Mucosa of descending colon (tissue), 3 donors: ENCODE results near the gene MAVS. TPM values are rescaled to one million over a fixed set of nuclear protein-coding genes. Genes with fewer than 3 reads are reported as not detected.

Experiments
- ATAC-seq: fragments of 200-7000 bp; cut with Tn5 transposase; one replicate; pipeline ENCODE4 v1.9.1; 2020; ENCODE audit warnings: mild to moderate bottlenecking, moderate library complexity
- DNase-seq, 3 donors: peaks; one replicate each; pipeline ENCODE4 v3.0.0-alpha.2; 2020
- H3K36me3 ChIP-seq: fragments of 200-600 bp; one replicate; pipeline ENCODE4 v1.8.0; 2021; ENCODE audit warnings: low read depth, mild to moderate bottlenecking
- H3K4me1 ChIP-seq: fragments of 200-600 bp; one replicate; pipeline ENCODE4 v1.8.0; 2021; ENCODE audit warnings: low read depth, mild to moderate bottlenecking
- H3K4me3 ChIP-seq: fragments of 200-600 bp; one replicate; pipeline ENCODE4 v1.8.0; 2021; ENCODE audit warnings: mild to moderate bottlenecking
- H3K9me3 ChIP-seq: fragments of 200-600 bp; one replicate; pipeline ENCODE4 v1.8.0; 2021; ENCODE audit warnings: mild to moderate bottlenecking
- CTCF ChIP-seq: fragments of 200-600 bp; IDR thresholded peaks from one replicate; pipeline ENCODE4 v1.8.0; 2022; ENCODE audit warnings: antibody characterized with exemption, mild to moderate bottlenecking
- intact Hi-C, 2 donors: fragments of 100-400 bp; cut with DNase I in 1 of 2; cut with micrococcal nuclease in 1 of 2; formaldehyde crosslinking; loops; one replicate each; pipeline versions ENCODE4 v1.11.0 to v1.11.1; 2022; cut with DNase I, micrococcal nuclease
- total RNA-seq, 3 donors: library from RNA; stranded (reverse); fragmentation: NEBNext Ultra II Directional in 2 of 3; extraction: Animal tissue kit (Norgen Biotek cat#: 25700) in 2 of 3; gene quantifications; one replicate each; pipeline versions ENCODE4 v1.2.1 to v1.2.4, GENCODE V29; 2021 to 2023
- donor health status: DM: no; HTN: no; CAD: no; lungs with moderate emphysema.
- donor health status: DM: no; HTN: no; CAD: no.
- donor health status: DM: no; HTN: yes; CAD: no.

MAVS gene
- total RNA-seq, 3 donors from 2014 or later, result 60.7 to 79.5 (median 72.3) TPM

GRCh38 chr20:3914446-3914845, 67.8 kb downstream of the MAVS start:
- Histone ChIP-seq H3K4me3 (no peak overlapping the region), H3K9me3 (no peaks in the 10 kb centered on the region), H3K4me1 (peaks cover 32% of the 10 kb centered on the region), H3K36me3 (no peaks in the 10 kb centered on the region)
- intact Hi-C loops, result no loop called here
- no peak for ATAC-seq
- no peak for TF ChIP-seq CTCF
- no peak for DNase-seq

- H3K36me3 ChIP-seq, result no peaks in the 10 kb centered on the region
- ATAC-seq (no peak), DNase-seq (no peak)
- TF ChIP-seq CTCF, result no peak
- no peaks in the 10 kb centered on the region for H3K9me3 ChIP-seq
- H3K4me3 ChIP-seq, result no peak overlapping the region
- peaks cover 24% of the 10 kb centered on the region for H3K4me1 ChIP-seq
- intact Hi-C loops, result no loop called here
These were observed 69.1 kb downstream of the MAVS start for GRCh38 chr20:3915691-3916090.

GRCh38 chr20:3916364-3916763, 69.7 kb downstream of the MAVS start:
- TF ChIP-seq CTCF, result no peak
- Histone ChIP-seq H3K4me1 (peaks cover 19% of the 10 kb centered on the region), H3K36me3 (no peaks in the 10 kb centered on the region), H3K9me3 (no peaks in the 10 kb centered on the region), H3K4me3 (no peak overlapping the region)
- DNase-seq (no peak), ATAC-seq (no peak)
- intact Hi-C loops, result no loop called here

GRCh38 chr20:3919352-3919751, 72.7 kb downstream of the MAVS start:
- intact Hi-C loops, result no loop called here
- ATAC-seq (no peak), DNase-seq (no peak)
- Histone ChIP-seq H3K4me1 (peaks cover 6% of the 10 kb centered on the region), H3K36me3 (no peaks in the 10 kb centered on the region), H3K9me3 (no peaks in the 10 kb centered on the region), H3K4me3 (no peak overlapping the region)
- no peak for TF ChIP-seq CTCF

GRCh38 chr20:3922223-3922982, 75.8 kb downstream of the MAVS start:
- ATAC-seq (no peak), DNase-seq (no peak)
- intact Hi-C loops, result no loop called here
- no peak overlapping the region for H3K4me3 ChIP-seq
- H3K9me3 ChIP-seq, result no peaks in the 10 kb centered on the region
- no peak for TF ChIP-seq CTCF
- H3K4me1 ChIP-seq, result no peaks in the 10 kb centered on the region
- no peaks in the 10 kb centered on the region for H3K36me3 ChIP-seq

- no peak for TF ChIP-seq CTCF
- DNase-seq, result no peak
- no peak overlapping the region for H3K4me3 ChIP-seq
- no peaks in the 10 kb centered on the region for H3K36me3 ChIP-seq
- intact Hi-C loops, result no loop called here
- H3K4me1 ChIP-seq, result no peaks in the 10 kb centered on the region
- no peaks in the 10 kb centered on the region for H3K9me3 ChIP-seq
- ATAC-seq, result no peak
These were observed 76.3 kb downstream of the MAVS start for GRCh38 chr20:3922983-3923339.
